Measurements from ENCODE around the gene ZNRD2. TPM values are rescaled to one million over a fixed set of nuclear protein-coding genes. Genes with fewer than 3 reads are reported as not detected.

Gene ZNRD2
- total and polyA plus RNA-seq, 2 experiments from 2014 or later = 20.5 to 52.4 TPM

- Histone ChIP-seq H3K4me1 (ENCODE audit: insufficient read depth) (no peaks in the 10 kb centered on the region), H3K9me2 (replicated peaks; ENCODE audit: insufficient read depth) (no peaks in the 10 kb centered on the region), H3K9me3 (ENCODE audit: low read depth) (no peaks in the 10 kb centered on the region), H3K4me2 (no peak overlapping the region), H3K27ac (no peak overlapping the region), H4K20me1 (ENCODE audit: insufficient read depth, poor library complexity, severe bottlenecking) (no peaks in the 10 kb centered on the region), H3K4me3 (no peak overlapping the region), H3K79me2 (no peaks in the 10 kb centered on the region), H2AFZ (no peak overlapping the region), H3K27me3 (no peaks in the 10 kb centered on the region), H3K36me3 (replicated peaks; ENCODE audit: insufficient read depth, low read depth) (no peaks in the 10 kb centered on the region)
- 98% methylated on average over 12 of the region's 16 CpGs for WGBS (ENCODE audit: low lambda C conversion rate, missing lambda C conversion rate)
- TF ChIP-seq EZH2phosphoT487 (IDR thresholded peaks at IDR 0.05; ENCODE audit: low read depth, severe bottlenecking, unreplicated experiment) (no peak), EZH2 (IDR thresholded peaks at IDR 0.05; ENCODE audit: borderline replicate concordance) (no peak), CTCF (IDR thresholded peaks at IDR 0.05; ENCODE audit: poor library complexity) (no peak)
- no peak for DNase-seq (ENCODE audit: low spot score)
These were observed 28.0 kb downstream of the ZNRD2 start for GRCh38 chr11:65598258-65598699.

GRCh38 chr11:65599216-65599954 is 29.1 kb downstream of the ZNRD2 start:
- H3K4me1 ChIP-seq (ENCODE audit: insufficient read depth) = no peaks in the 10 kb centered on the region
- DNase-seq (ENCODE audit: low spot score) = no peak
- H3K27ac ChIP-seq = no peak overlapping the region
- no peaks in the 10 kb centered on the region for H3K9me2 ChIP-seq (replicated peaks; ENCODE audit: insufficient read depth)
- TF ChIP-seq CTCF (IDR thresholded peaks at IDR 0.05; ENCODE audit: poor library complexity) (no peak), EZH2phosphoT487 (IDR thresholded peaks at IDR 0.05; ENCODE audit: low read depth, severe bottlenecking, unreplicated experiment) (no peak), EZH2 (IDR thresholded peaks at IDR 0.05; ENCODE audit: borderline replicate concordance) (no peak)
- no peak overlapping the region for H2AFZ ChIP-seq
- no peaks in the 10 kb centered on the region for H4K20me1 ChIP-seq (ENCODE audit: insufficient read depth, poor library complexity, severe bottlenecking)
- H3K36me3 ChIP-seq (replicated peaks; ENCODE audit: insufficient read depth, low read depth) = no peaks in the 10 kb centered on the region
- H3K4me2 ChIP-seq = no peak overlapping the region
- no peaks in the 10 kb centered on the region for H3K27me3 ChIP-seq
- WGBS (ENCODE audit: low lambda C conversion rate, missing lambda C conversion rate) = 95% methylated on average over 26 of the region's 49 CpGs
- no peak overlapping the region for H3K4me3 ChIP-seq
- H3K9me3 ChIP-seq (ENCODE audit: low read depth) = no peaks in the 10 kb centered on the region
- no peaks in the 10 kb centered on the region for H3K79me2 ChIP-seq

GRCh38 chr11:65599955-65600246 is 29.6 kb downstream of the ZNRD2 start:
- Histone ChIP-seq H4K20me1 (ENCODE audit: insufficient read depth, poor library complexity, severe bottlenecking) (no peaks in the 10 kb centered on the region), H3K27me3 (no peaks in the 10 kb centered on the region), H3K4me1 (ENCODE audit: insufficient read depth) (no peaks in the 10 kb centered on the region), H3K36me3 (replicated peaks; ENCODE audit: insufficient read depth, low read depth) (no peaks in the 10 kb centered on the region), H3K27ac (no peak overlapping the region), H2AFZ (no peak overlapping the region), H3K79me2 (no peaks in the 10 kb centered on the region), H3K4me3 (no peak overlapping the region), H3K4me2 (no peak overlapping the region), H3K9me3 (ENCODE audit: low read depth) (no peaks in the 10 kb centered on the region), H3K9me2 (replicated peaks; ENCODE audit: insufficient read depth) (no peaks in the 10 kb centered on the region)
- no peak for TF ChIP-seq EZH2phosphoT487 (IDR thresholded peaks at IDR 0.05; ENCODE audit: low read depth, severe bottlenecking, unreplicated experiment)
- TF ChIP-seq EZH2 (IDR thresholded peaks at IDR 0.05; ENCODE audit: borderline replicate concordance) = no peak
- TF ChIP-seq CTCF (IDR thresholded peaks at IDR 0.05; ENCODE audit: poor library complexity) = no peak
- WGBS (ENCODE audit: low lambda C conversion rate, missing lambda C conversion rate) = 100% methylated on average over 4 of the region's 6 CpGs
- no peak for DNase-seq (ENCODE audit: low spot score)
